HepG2 (cell line): Measurements from ENCODE around the gene SIK2. TPM values are rescaled to one million over a fixed set of nuclear protein-coding genes. Genes with fewer than 3 reads are reported as not detected.

ENCODE experiments used
- ATAC-seq: fragments of 200-7000 bp; cut with Tn5 transposase; 3 replicates; pipeline ENCODE4 v1.9.1; 2020; ENCODE audit warnings: mild to moderate bottlenecking, moderate library complexity
- BruUV-seq: library from RNA; stranded (reverse); fragments of 400-500 nt; replicated peaks from 2 replicates; lab custom pipeline; 2021; lab: Mats Ljungman, UMichigan
- CTCF ChIA-PET: fragments of 300-600 bp; formaldehyde crosslinking; extraction: SDS; loops from one replicate; lab custom pipeline; 2021; ENCODE audit warnings: low total read pairs, inconsistent platforms, low intra/inter-chr PET ratio; lab: Yijun Ruan, JAX
- POLR2A ChIA-PET: fragments of 350-600 bp; sonication (Branson Sonifier 250); formaldehyde crosslinking; loops from one replicate; lab custom pipeline; 2020; ENCODE audit warnings: antibody characterized with exemption, inconsistent platforms; lab: Yijun Ruan, JAX
- DNase-seq: peaks from one replicate; pipeline ENCODE4 v3.0.0-alpha.2; 2015; ENCODE audit warnings: low spot score
- FAIRE-seq: peaks from 3 replicates; lab custom pipeline; 2011; peaks lifted over from hg19 to GRCh38; lab: Jason Lieb, UNC
- H2AFZ ChIP-seq: one replicate; pipeline ENCODE4 v1.6.1; 2011; ENCODE audit warnings: low read length, inconsistent platforms
- H3K27ac ChIP-seq: fragments of 300-600 bp; 3 replicates; pipeline ENCODE4 v1.8.0; 2011; ENCODE audit warnings: mixed run types, mild to moderate bottlenecking, mixed read lengths, low read length, inconsistent platforms; ENCODE audit not compliant: insufficient read depth; ENCODE audit errors: extremely low read length
- H3K27me3 ChIP-seq, 2 experiments: fragments of 200-600 bp in 1 of 2; 2 replicates in 1 of 2; 3 replicates in 1 of 2; pipeline versions ENCODE4 v1.6.0 to v1.8.0; 2011; ENCODE audit warnings: low read length in 2 of 2, mild to moderate bottlenecking in 2 of 2, moderate library complexity in 2 of 2, inconsistent platforms in 1 of 2; ENCODE audit not compliant: insufficient read depth in 2 of 2, control insufficient read depth in 1 of 2
- H3K36me3 ChIP-seq, 2 experiments: fragments of 200-600 bp in 1 of 2; replicated peaks in 1 of 2; 2 replicates in 1 of 2; 3 replicates in 1 of 2; pipeline versions ENCODE4 v1.5.1 to v1.8.0; 2011; ENCODE audit warnings: low read length in 2 of 2, inconsistent platforms in 1 of 2; ENCODE audit not compliant: insufficient read depth in 2 of 2, control insufficient read depth in 1 of 2
- H3K4me1 ChIP-seq: 2 replicates; pipeline ENCODE4 v1.5.1; 2012; ENCODE audit warnings: low read length, inconsistent platforms; ENCODE audit not compliant: insufficient read depth
- H3K4me2 ChIP-seq: 2 replicates; pipeline ENCODE4 v1.6.0; 2011; ENCODE audit warnings: low read depth, low read length, inconsistent platforms
- H3K4me3 ChIP-seq, 3 experiments: fragments of 200-600 bp in 1 of 3; sonication (generic), shearing (Covaris generic) in 1 of 3; replicated peaks in 1 of 3; 2 replicates each; pipeline ENCODE4 v1.5.1; 2011 to 2016; ENCODE audit warnings: low read length in 3 of 3, inconsistent platforms in 2 of 3, low read depth in 2 of 3, mild to moderate bottlenecking in 2 of 3, control low read depth in 1 of 3, mixed read lengths in 1 of 3; ENCODE audit not compliant: insufficient read depth in 1 of 3
- H3K79me2 ChIP-seq: one replicate; pipeline ENCODE4 v1.6.1; 2011; ENCODE audit warnings: low read length, inconsistent platforms; ENCODE audit not compliant: insufficient read depth
- H3K9ac ChIP-seq: 2 replicates; pipeline ENCODE4 v1.6.0; 2011; ENCODE audit warnings: mild to moderate bottlenecking, low read depth, low read length, inconsistent platforms; ENCODE audit not compliant: insufficient read depth
- H3K9me3 ChIP-seq: 2 replicates; pipeline ENCODE4 v1.5.1; 2012; ENCODE audit warnings: mild to moderate bottlenecking, low read length
- H4K20me1 ChIP-seq: 2 replicates; pipeline ENCODE4 v1.6.0; 2011; ENCODE audit warnings: inconsistent platforms, mild to moderate bottlenecking, low read length, moderate library complexity; ENCODE audit not compliant: insufficient read depth
- HNF4G ChIP-seq, 2 experiments: sonication (generic) in 1 of 2; formaldehyde crosslinking in 1 of 2; IDR thresholded peaks; 2 replicates each; pipeline versions ENCODE4 v1.4.0 to v1.6.1; 2011 to 2020; ENCODE audit warnings: borderline replicate concordance in 2 of 2, low read depth in 2 of 2, mild to moderate bottlenecking in 2 of 2, low read length in 1 of 2, missing genetic modification reagents in 1 of 2, moderate library complexity in 1 of 2
- HNRNPK ChIP-seq: fragments of 200-400 bp; formaldehyde crosslinking; IDR thresholded peaks from 2 replicates; pipeline ENCODE4 v1.6.1; 2018; ENCODE audit warnings: low read length, low read depth, moderate library complexity, mild to moderate bottlenecking; ENCODE audit not compliant: poor library complexity, severe bottlenecking
- PHB2 ChIP-seq: fragments of 450-650 bp; IDR thresholded peaks from 2 replicates; pipeline ENCODE4 v1.6.1; 2018; ENCODE audit not compliant: partially characterized antibody
- WGBS: methylation state at CpG from one replicate; pipeline ENCODE4 v1.1.6; 2017; ENCODE audit warnings: low lambda C conversion rate; 5-methylcytosine and 5-hydroxymethylcytosine counted together
- in situ Hi-C: cut with HindIII; loops from 2 replicates; pipeline ENCODE4 v1.10.0; 2017; ENCODE audit warnings: low pct_unique_long_range_greater_than_20kb; ENCODE audit not compliant: extremely low pct_ligation_motif_present
- intact Hi-C: fragments of 100-400 bp; cut with micrococcal nuclease; formaldehyde crosslinking; loops from one replicate; pipeline ENCODE4 v1.10.0; 2022; ENCODE audit not compliant: unreplicated experiment
- polyA plus RNA-seq, 8 experiments: library from polyadenylated mRNA; depleted of rRNA in 3 of 8; stranded (reverse) in 7 of 8; unstranded in 1 of 8; fragments of >200 nt; fragmentation: Illumina TruSeq in 4 of 8; extraction: Trizol in 4 of 8; gene quantifications; 2 replicates each; pipeline versions ENCODE4 v1.2.1 to v1.2.3, GENCODE V29; 2011 to 2016; ENCODE audit warnings: low read depth in 4 of 8, missing spikeins in 1 of 8, mixed read lengths in 1 of 8; ENCODE audit not compliant: insufficient read depth in 1 of 8
- total RNA-seq, 5 experiments: library from RNA; depleted of rRNA; stranded (reverse); fragments of >200 nt; fragmentation: Illumina TruSeq; extraction: Trizol; gene quantifications; 2 replicates each; pipeline ENCODE4 v1.2.3, GENCODE V29; 2016; ENCODE audit warnings: low read depth in 1 of 5

SIK2 gene
- total and polyA plus RNA-seq, 2 of the 13 experiments (the other 11 are each of a cell fraction or from before 2014, with no cell fraction given): 8.1 to 15.4 TPM

DNA sequence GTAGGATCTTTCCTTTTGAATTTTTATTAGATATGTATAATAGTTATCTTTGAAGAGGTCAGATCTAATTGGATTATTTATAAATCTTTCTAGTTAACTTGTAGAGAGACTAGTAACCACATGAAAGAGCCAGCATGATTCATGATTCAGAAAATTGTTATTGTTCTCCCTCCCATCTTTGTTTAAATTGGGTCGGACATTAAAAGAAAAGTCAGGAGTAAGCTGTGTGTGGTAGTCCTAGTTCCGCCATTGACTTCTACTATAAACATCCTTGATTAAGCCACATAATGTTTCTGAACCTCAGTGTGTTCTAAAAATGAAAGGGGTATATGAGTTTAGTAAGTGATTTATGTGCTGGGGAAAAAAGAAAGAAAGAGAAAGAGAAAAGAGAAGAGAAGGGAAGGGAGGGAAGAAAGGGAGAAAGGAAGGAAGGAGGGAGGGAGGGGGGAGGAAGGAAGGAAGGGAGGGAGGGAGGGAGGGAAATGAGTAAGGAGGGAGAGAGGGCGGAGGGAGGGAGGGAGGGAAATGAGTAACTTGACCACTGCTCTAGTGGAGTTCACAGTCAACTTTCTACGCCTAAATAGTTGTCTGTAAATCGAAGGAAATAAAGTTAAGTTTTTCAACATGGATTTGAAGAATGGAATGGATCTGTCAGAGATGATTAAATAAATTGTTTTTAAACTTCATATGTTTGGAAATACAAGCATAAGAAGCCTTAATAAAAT lies 32.9 kb downstream of the SIK2 start:
- DNase-seq: no peak
- Histone ChIP-seq H3K27me3 (no peaks in the 10 kb centered on the region), H3K27ac (no peak overlapping the region), H3K9me3 (no peaks in the 10 kb centered on the region), H3K79me2 (no peaks in the 10 kb centered on the region), H3K36me3 (0 out of 5 replicates have a peak, but pooled peaks cover 0 to 3% of the 10 kb centered on the region in 2 experiments), H3K4me1 (peaks cover 58% of the 10 kb centered on the region), H3K4me2 (no peak overlapping the region), H3K4me3 (no peak overlapping the region; a peak in 1 of 6 replicates), H3K9ac (no peak overlapping the region), H4K20me1 (no peaks in the 10 kb centered on the region), H2AFZ (no peak overlapping the region)
- CTCF ChIA-PET: no interaction called here
- POLR2A ChIA-PET: no interaction called here
- no peak for ATAC-seq
- 78% methylated on average over 5 of the region's 5 CpGs for WGBS
- intact Hi-C loops (no loop called here), in situ Hi-C loops (no loop called here)
- no peak for FAIRE-seq
- BruUV-seq: no TSS peak
- TF ChIP-seq PHB2 (no peak), HNRNPK (peak; percentile 74)

- in situ Hi-C loops: no loop called here
- BruUV-seq: no TSS peak
- no peaks in the 10 kb centered on the region for H4K20me1 ChIP-seq
- no peaks in the 10 kb centered on the region for H3K9me3 ChIP-seq
- no peaks in the 10 kb centered on the region for H3K79me2 ChIP-seq
- 0 out of 5 replicates have a peak, but pooled peaks cover 0 to 3% of the 10 kb centered on the region in 2 experiments for H3K36me3 ChIP-seq
- H3K27ac ChIP-seq: no peak overlapping the region
- H3K4me2 ChIP-seq: no peak overlapping the region
- no peak overlapping the region for H3K9ac ChIP-seq
- no peaks in the 10 kb centered on the region for H3K27me3 ChIP-seq
- H3K4me1 ChIP-seq: peaks cover 52% of the 10 kb centered on the region
- no peak overlapping the region for H3K4me3 ChIP-seq
- 61% methylated on average over 1 of the region's 1 CpG for WGBS
- no peak overlapping the region for H2AFZ ChIP-seq
- POLR2A ChIA-PET: no interaction called here
- DNase-seq (no peak), FAIRE-seq (no peak), ATAC-seq (no peak)
- peak; percentile 0 for TF ChIP-seq HNRNPK
- TF ChIP-seq HNF4G (IDR thresholded peaks at IDR 0.05; ENCODE audit: borderline replicate concordance, low read depth, low read length): no peak
- no peak for TF ChIP-seq HNF4G (CRISPR knock-in tag; IDR thresholded peaks at IDR 0.05; ENCODE audit: borderline replicate concordance, low read depth)
- CTCF ChIA-PET: no interaction called here
- intact Hi-C loops: no loop called here
Measured at GRCh38 chr11:111635706-111636045, 33.4 kb downstream of the SIK2 start.
